ENCODE data around the gene C1QL1. TPM values are rescaled to one million over a fixed set of nuclear protein-coding genes. Genes with fewer than 3 reads are reported as not detected.

Gene C1QL1
- total RNA-seq, 2 donors from 2014 or later: 0.32 to 0.34 TPM

DNA sequence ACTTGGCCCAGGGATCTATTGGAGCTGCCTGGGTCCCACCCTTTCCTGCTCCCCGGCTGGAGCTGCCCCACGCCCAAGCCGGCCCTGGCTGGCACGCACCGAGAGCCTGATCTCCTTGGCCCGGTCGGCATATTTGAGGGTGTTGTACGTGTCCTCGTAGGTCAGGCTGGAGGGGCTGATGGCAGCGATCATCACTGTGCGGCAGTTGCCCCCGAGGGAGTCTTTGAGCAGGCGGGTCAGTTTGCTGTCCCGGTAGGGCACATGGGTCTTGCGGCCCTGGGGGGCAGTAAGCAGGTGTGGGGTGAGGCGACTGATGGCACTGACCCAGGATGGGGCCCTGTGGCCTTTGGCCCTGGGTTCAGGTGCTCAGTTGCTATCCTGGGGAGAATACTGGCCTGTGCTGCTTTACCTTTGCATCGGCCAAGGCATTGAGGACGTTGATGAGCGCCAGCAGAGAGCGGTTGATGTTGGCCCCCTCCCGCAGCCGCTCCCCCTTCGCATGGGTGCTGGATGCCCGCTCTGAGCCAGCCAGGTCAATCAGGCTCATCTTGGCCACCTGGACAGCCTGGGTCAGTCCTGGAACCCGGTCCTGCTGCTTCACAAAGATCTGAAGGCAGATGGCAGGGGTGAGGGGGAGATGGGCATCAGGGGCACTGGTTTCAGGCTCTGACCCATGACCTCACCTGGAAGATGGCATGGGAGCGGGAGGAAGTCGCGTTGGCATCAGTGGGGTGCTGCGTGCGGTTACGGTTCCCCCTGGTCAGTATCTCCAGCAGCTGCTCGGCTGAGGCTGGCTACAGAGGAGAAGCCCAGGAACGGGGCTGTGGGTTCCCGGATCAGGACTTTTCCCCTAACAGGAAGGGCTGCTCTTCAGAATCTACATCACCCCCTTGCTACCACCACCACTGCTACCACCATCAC, 34.0 kb downstream of the C1QL1 start:
- Mint-ChIP-seq H3K27me3 (no peaks in the 10 kb centered on the region), H3K4me1 (no peaks in the 10 kb centered on the region), H3K4me3 (no peak overlapping the region), H3K36me3 (ENCODE audit: low read depth) (peaks cover 11% of the 10 kb centered on the region), H3K9me3 (no peaks in the 10 kb centered on the region), H3K27ac (no peak overlapping the region)
- no peak for ATAC-seq (replicated peaks)

- Mint-ChIP-seq H3K27me3 (no peaks in the 10 kb centered on the region), H3K9me3 (no peaks in the 10 kb centered on the region), H3K4me1 (no peaks in the 10 kb centered on the region), H3K4me3 (no peak overlapping the region), H3K36me3 (ENCODE audit: low read depth) (peaks cover 14% of the 10 kb centered on the region), H3K27ac (no peak overlapping the region)
- no peak for ATAC-seq (replicated peaks)
Measured at GRCh38 chr17:44932787-44933097, 35.4 kb downstream of the C1QL1 start.

DNA sequence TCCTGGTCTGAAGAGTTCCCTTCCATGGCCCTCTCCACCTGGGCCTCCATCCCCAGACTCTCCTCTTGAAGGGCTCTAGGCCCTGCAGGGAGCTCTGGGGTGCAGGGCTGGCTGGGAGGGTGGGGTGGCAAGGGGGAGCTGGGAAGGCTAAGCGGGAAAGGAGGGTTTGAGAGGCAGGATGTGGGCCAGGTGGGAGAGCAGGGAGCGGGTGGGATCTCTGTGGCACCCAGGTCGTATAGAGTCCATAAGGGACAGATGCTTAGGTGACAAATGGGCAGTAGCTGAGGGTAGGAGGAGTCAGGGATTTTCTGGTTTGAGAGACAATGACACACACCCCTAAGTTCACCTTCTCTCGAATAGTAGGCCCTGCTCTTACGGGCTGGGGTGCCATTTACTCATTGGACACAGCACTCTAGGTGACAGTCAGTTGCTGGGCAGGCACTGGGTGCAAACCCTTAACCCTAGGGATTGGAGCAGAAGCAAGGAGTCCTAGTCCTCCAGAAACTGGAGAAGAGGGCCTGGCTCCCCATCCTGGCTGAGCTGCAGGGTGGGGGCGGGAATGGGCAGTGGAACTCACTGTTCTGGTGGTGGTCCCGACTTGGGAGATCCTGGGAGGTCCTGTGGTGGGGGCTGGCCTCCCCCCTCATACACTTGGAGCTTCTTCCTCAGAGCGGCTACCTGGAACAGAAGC, 35.9 kb downstream of the C1QL1 start:
- Mint-ChIP-seq H3K36me3 (ENCODE audit: low read depth) (peaks cover 18% of the 10 kb centered on the region), H3K9me3 (no peaks in the 10 kb centered on the region), H3K4me1 (no peaks in the 10 kb centered on the region), H3K27ac (no peak overlapping the region), H3K4me3 (no peak overlapping the region), H3K27me3 (no peaks in the 10 kb centered on the region)
- ATAC-seq (replicated peaks): no peak

DNA sequence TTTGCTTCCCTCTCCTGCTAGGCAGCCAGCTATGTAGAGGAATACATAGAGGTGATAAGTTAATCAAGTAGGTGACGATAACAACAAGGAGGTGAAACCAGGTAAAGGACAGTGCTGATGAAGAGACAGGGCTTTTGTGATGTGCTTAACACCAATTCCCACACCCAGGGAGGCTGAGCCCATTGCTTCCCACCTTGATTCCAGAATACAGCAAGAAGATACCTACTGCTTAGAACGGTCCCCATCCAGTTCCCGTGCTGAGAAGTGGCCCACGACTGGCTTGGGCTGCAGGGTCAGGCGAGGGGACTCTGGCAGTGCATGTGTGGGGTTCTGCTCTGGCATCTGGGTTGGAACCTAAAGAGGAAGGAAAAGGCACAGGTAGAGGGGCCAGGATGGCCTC, 36.7 kb downstream of the C1QL1 start:
- no peak overlapping the region for H3K4me3 Mint-ChIP-seq
- no peak for ATAC-seq (replicated peaks)
- H3K36me3 Mint-ChIP-seq (ENCODE audit: low read depth): peaks cover 18% of the 10 kb centered on the region
- H3K27ac Mint-ChIP-seq: no peak overlapping the region
- no peaks in the 10 kb centered on the region for H3K27me3 Mint-ChIP-seq
- no peaks in the 10 kb centered on the region for H3K9me3 Mint-ChIP-seq
- H3K4me1 Mint-ChIP-seq: no peaks in the 10 kb centered on the region

DNA sequence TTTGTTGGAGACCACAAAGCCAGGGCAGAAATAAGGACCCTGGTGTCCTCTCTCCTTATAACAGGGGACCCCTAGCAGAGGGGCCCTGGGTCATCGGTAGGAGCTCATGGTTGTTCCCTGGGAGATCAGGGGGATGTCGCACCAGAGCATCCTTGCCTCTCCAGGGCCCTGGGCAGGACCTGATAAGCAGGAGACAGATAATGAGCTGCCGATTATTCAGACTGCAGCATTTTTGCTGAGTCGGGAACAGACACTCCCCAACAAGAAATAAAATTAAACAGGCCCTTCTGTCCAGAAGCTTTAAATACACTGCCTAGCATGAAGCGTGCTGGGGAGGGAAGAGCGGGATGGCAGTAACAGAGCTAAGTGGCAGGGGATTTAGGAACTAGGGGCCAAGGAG, 37.4 kb downstream of the C1QL1 start:
- H3K27me3 Mint-ChIP-seq: no peaks in the 10 kb centered on the region
- no peak for ATAC-seq (replicated peaks)
- H3K27ac Mint-ChIP-seq: no peak overlapping the region
- H3K9me3 Mint-ChIP-seq: no peaks in the 10 kb centered on the region
- H3K36me3 Mint-ChIP-seq (ENCODE audit: low read depth): peaks cover 18% of the 10 kb centered on the region
- no peak overlapping the region for H3K4me3 Mint-ChIP-seq
- no peaks in the 10 kb centered on the region for H3K4me1 Mint-ChIP-seq

GRCh38 chr17:44928950-44929720, 39.0 kb downstream of the C1QL1 start:
- no peak overlapping the region for H3K27ac Mint-ChIP-seq
- no peaks in the 10 kb centered on the region for H3K27me3 Mint-ChIP-seq
- H3K36me3 Mint-ChIP-seq (ENCODE audit: low read depth): peaks cover 18% of the 10 kb centered on the region
- H3K4me1 Mint-ChIP-seq: no peaks in the 10 kb centered on the region
- ATAC-seq (replicated peaks): no peak
- no peaks in the 10 kb centered on the region for H3K9me3 Mint-ChIP-seq
- H3K4me3 Mint-ChIP-seq: no peak overlapping the region

DNA sequence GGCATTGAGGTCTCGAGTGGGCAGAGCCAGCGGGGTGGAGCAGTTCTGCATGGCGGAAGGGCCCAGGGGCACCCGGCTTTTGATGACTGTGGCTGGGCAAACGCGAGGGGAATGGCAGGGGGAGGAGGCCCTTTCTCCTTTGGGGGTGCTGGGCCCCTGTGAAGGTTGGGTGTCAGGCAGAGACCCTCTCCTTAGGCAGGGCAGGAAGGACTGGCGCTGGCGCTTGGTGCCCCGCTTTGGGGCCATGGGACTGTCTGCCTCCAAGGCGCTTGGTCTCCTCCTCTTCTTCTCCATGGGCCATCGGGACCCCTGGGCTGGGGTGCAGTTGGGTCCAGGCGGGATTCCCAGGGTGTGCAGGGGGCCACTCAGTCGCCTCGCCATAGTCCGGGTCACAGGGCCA, 40.0 kb downstream of the C1QL1 start:
- H3K27ac Mint-ChIP-seq: no peak overlapping the region
- H3K4me1 Mint-ChIP-seq: no peaks in the 10 kb centered on the region
- no peak overlapping the region for H3K4me3 Mint-ChIP-seq
- H3K27me3 Mint-ChIP-seq: no peaks in the 10 kb centered on the region
- ATAC-seq (replicated peaks): no peak
- no peaks in the 10 kb centered on the region for H3K9me3 Mint-ChIP-seq
- peaks cover 18% of the 10 kb centered on the region for H3K36me3 Mint-ChIP-seq (ENCODE audit: low read depth)

- Mint-ChIP-seq H3K4me3 (no peak overlapping the region), H3K4me1 (no peaks in the 10 kb centered on the region), H3K9me3 (no peaks in the 10 kb centered on the region), H3K27ac (no peak overlapping the region), H3K27me3 (no peaks in the 10 kb centered on the region), H3K36me3 (ENCODE audit: low read depth) (peaks cover 18% of the 10 kb centered on the region)
- no peak for ATAC-seq (replicated peaks)
Measured at GRCh38 chr17:44927696-44928095, 40.4 kb downstream of the C1QL1 start.

DNA sequence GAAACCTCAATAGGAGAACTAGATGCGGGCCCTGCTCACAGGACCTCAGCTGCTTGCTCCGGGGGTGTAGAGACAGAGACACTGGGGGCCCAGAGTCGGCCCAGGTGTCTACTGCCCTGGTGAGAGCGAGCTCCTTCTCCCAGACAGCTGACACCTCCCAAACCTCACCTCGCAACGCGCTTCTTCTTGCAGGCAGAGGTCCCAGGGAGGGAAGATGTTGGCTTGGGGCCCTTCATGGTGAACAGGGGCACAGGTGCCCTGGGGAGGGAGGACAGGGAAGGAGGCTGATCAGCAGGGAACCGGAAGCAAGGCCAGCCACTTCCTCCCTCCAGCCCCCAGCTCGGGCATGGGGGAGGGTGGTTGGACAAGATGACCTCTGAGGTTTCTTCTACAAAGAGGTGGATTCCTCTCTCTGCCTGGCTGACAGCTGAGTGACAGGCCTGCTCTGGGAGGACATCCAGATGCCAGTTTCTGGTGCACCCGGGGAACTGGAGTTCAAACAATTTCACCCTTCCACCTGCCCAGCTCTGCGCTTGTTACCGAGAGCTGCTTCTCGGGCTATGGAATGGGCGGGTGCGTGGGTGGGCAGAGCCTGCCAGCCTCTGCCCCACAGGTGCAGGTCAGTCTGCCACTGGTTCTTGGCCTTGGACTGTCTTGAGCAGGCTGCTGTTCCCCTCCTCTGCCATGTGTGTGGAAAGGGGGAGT, 41.1 kb downstream of the C1QL1 start:
- Mint-ChIP-seq H3K27me3 (no peaks in the 10 kb centered on the region), H3K27ac (no peak overlapping the region), H3K9me3 (no peaks in the 10 kb centered on the region), H3K4me3 (no peak overlapping the region), H3K36me3 (ENCODE audit: low read depth) (peaks cover 18% of the 10 kb centered on the region), H3K4me1 (no peaks in the 10 kb centered on the region)
- no peak for ATAC-seq (replicated peaks)

DNA sequence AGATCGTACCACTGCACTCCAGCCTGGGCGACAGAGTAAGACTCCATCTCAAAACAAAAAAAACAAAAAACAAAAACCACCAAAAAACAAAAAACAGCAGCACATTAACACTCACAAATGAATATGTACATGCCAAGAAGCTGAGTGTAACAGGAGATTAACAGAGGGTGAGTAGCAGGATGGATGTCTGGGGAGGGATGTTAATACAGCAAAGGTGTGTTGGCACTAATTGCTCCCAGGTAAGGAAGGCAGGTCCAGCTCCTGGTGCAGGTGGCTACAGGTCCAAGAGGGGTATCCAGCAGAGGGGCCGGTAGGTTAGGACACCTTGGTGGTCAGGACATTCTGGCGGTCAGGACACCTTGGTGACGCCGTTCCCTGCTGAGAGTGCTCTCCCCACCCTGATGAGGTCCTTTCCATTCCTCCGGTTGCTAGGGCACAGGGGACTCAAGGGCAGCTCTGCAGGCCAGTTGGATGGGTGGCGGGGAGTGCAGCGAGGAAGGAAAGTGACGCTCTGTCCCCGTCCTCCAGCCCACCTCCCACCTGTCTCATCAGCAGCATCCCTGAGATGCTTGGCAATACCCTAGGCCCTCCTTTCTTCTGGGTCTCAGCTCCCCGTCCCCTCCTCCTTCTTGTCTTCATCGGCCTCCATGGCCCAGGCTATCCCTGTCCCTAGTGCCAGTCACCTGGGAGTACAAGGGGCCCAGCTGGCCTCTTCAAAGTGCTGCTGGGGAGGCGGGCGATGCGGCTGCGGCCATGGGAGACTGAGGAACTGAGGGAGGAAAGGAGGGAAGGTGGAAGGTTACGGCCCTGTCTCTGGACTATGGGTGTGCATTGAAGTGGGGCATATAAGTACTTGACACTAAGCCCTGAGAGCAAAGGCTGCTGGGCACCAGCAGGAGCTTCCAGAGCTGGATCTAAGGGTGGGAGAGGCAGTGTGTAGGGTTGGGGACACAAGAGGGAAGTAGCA, 42.1 kb downstream of the C1QL1 start:
- Mint-ChIP-seq H3K27me3 (peaks cover 4% of the 10 kb centered on the region), H3K4me1 (no peaks in the 10 kb centered on the region), H3K9me3 (no peaks in the 10 kb centered on the region), H3K36me3 (ENCODE audit: low read depth) (peaks cover 18% of the 10 kb centered on the region), H3K27ac (no peak overlapping the region), H3K4me3 (no peak overlapping the region)
- no peak for ATAC-seq (replicated peaks)

GRCh38 chr17:44924107-44924544, 44.0 kb downstream of the C1QL1 start:
- Mint-ChIP-seq H3K4me1 (no peaks in the 10 kb centered on the region), H3K36me3 (ENCODE audit: low read depth) (peaks cover 7% of the 10 kb centered on the region), H3K27ac (peak overlapping the region; percentile 30), H3K4me3 (no peak overlapping the region), H3K27me3 (peaks cover 7% of the 10 kb centered on the region), H3K9me3 (no peaks in the 10 kb centered on the region)
- no peak for ATAC-seq (replicated peaks)

DNA sequence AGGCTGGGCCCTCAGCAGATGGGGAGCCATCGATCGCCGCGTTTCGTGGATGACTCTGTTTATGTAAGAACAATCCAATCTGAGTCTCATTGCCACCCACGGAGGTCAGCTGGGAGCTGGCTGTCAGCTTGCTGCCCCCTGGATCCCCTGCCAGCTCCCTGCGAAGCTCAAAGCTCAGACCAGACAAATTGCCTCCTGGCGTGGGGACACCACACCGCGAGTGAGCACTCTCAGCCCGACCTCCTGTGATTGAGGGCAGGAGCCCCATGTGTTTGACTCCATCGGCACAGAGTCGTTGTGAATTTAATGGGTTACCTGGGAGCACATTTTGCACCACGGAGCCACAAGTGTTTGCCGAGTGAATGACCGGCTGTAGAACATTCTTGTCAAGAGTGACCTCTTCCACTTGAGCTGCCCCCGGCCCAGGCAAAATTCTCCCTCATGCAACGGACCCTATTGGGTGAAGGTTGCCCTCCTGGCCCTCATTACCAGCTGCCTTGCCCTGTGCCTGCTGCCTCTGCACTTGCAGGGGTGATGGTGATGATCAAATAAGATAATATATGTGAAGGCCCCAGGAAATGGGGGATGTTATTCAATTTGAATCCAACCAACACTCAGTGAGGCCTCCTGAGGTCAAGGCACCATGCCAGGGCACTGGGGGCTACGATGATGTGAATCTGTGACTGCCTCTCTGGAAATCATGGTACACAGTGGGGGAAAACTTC, 45.2 kb downstream of the C1QL1 start:
- no peaks in the 10 kb centered on the region for H3K4me1 Mint-ChIP-seq
- peaks cover 6% of the 10 kb centered on the region for H3K36me3 Mint-ChIP-seq (ENCODE audit: low read depth)
- H3K9me3 Mint-ChIP-seq: no peaks in the 10 kb centered on the region
- peaks cover 7% of the 10 kb centered on the region for H3K27me3 Mint-ChIP-seq
- ATAC-seq (replicated peaks): no peak
- no peak overlapping the region for H3K27ac Mint-ChIP-seq
- no peak overlapping the region for H3K4me3 Mint-ChIP-seq

GRCh38 chr17:44922136-44922535, 46.0 kb downstream of the C1QL1 start:
- Mint-ChIP-seq H3K4me3 (no peak overlapping the region), H3K9me3 (no peaks in the 10 kb centered on the region), H3K36me3 (ENCODE audit: low read depth) (no peaks in the 10 kb centered on the region), H3K27ac (no peak overlapping the region), H3K27me3 (peaks cover 7% of the 10 kb centered on the region), H3K4me1 (no peaks in the 10 kb centered on the region)
- ATAC-seq (replicated peaks): no peak

Measured in activated T-helper 17 cell treated with anti-CD3 and anti-CD28 coated beads, Interleukin-2, amount 50 U/mL, for 72 hours (primary cell).